ENCODE data around the gene RNF187. TPM values are rescaled to one million over a fixed set of nuclear protein-coding genes. Genes with fewer than 3 reads are reported as not detected.

The RNF187 gene
- total RNA-seq, 3 donors from 2014 or later (not counting 1 experiment from before 2014, with no cell fraction given): 68.6 to 102 (median 77.3) TPM

- no peak overlapping the region for H3K27ac ChIP-seq (ENCODE audit: low read length)
- H3K4me3 ChIP-seq (ENCODE audit: low read length): no peak overlapping the region
- TF ChIP-seq CTCF (IDR thresholded peaks at IDR 0.05): no peak
- Mint-ChIP-seq H3K27me3 (ENCODE audit: low read depth in 2 of 2) (peaks cover 0 to 10% of the 10 kb centered on the region in 2 donors), H3K9me3 (no peaks in the 10 kb centered on the region), H3K4me3 (no peak overlapping the region), H3K27ac (no peak overlapping the region), H3K4me1 (peaks cover 27 to 32% of the 10 kb centered on the region in 2 donors), H3K36me3 (no peaks in the 10 kb centered on the region)
- intact Hi-C loops (cut with micrococcal nuclease): no loop called here
- DNase-seq (no peak), ATAC-seq (no peak)
- no peaks in the 10 kb centered on the region for H3K36me3 ChIP-seq (ENCODE audit: control insufficient read depth, insufficient read depth, low read length)
- 94% methylated on average over 3 of the region's 3 CpGs for WGBS (ENCODE audit: insufficient coverage)
- H3K9me3 ChIP-seq (ENCODE audit: control insufficient read depth, insufficient read depth, low read length): no peaks in the 10 kb centered on the region
- H3K27me3 ChIP-seq (ENCODE audit: control insufficient read depth, insufficient read depth, low read length): no peaks in the 10 kb centered on the region
- H3K4me1 ChIP-seq (ENCODE audit: control insufficient read depth, insufficient read depth, low read length): peaks cover 13% of the 10 kb centered on the region
Measured at GRCh38 chr1:228453614-228454013, 33.6 kb upstream of the RNF187 start.

- Mint-ChIP-seq H3K4me3 (no peak overlapping the region), H3K9me3 (no peaks in the 10 kb centered on the region), H3K27me3 (ENCODE audit: low read depth in 2 of 2) (peaks cover 0 to 3% of the 10 kb centered on the region in 2 donors), H3K4me1 (peaks cover 27 to 32% of the 10 kb centered on the region in 2 donors), H3K27ac (no peak overlapping the region), H3K36me3 (no peaks in the 10 kb centered on the region)
- Histone ChIP-seq H3K4me1 (ENCODE audit: control insufficient read depth, insufficient read depth, low read length) (peaks cover 19% of the 10 kb centered on the region), H3K27me3 (ENCODE audit: control insufficient read depth, insufficient read depth, low read length) (no peaks in the 10 kb centered on the region), H3K4me3 (ENCODE audit: low read length) (no peak overlapping the region), H3K27ac (ENCODE audit: low read length) (no peak overlapping the region), H3K9me3 (ENCODE audit: control insufficient read depth, insufficient read depth, low read length) (no peaks in the 10 kb centered on the region), H3K36me3 (ENCODE audit: control insufficient read depth, insufficient read depth, low read length) (no peaks in the 10 kb centered on the region)
- no peak for TF ChIP-seq CTCF (IDR thresholded peaks at IDR 0.05)
- 77% methylated on average over 1 of the region's 1 CpG for WGBS (ENCODE audit: insufficient coverage)
- intact Hi-C loops (cut with micrococcal nuclease): no loop called here
- ATAC-seq (no peak), DNase-seq (no peak)
Measured at GRCh38 chr1:228454238-228454637, 32.9 kb upstream of the RNF187 start.

- intact Hi-C loops (cut with micrococcal nuclease): loop anchor here (2.0 to 5.0 kb wide), 2 partner anchors 31 to 48 kb away; partner anchors contain the start of genes RNF187 and TRIM11
- H3K27me3 Mint-ChIP-seq (ENCODE audit: low read depth in 2 of 2): no peaks in the 10 kb centered on the region
- 38% methylated on average over 1 of the region's 1 CpG for WGBS (ENCODE audit: insufficient coverage)
- H3K4me1 Mint-ChIP-seq: peaks cover 28 to 32% of the 10 kb centered on the region in 2 donors
- DNase-seq (peak in 1 of 2 donors; percentile 19), ATAC-seq (no peak)
- H3K36me3 Mint-ChIP-seq: no peaks in the 10 kb centered on the region
- no peak overlapping the region for H3K27ac Mint-ChIP-seq
- Histone ChIP-seq H3K4me1 (ENCODE audit: control insufficient read depth, insufficient read depth, low read length) (peaks cover 24% of the 10 kb centered on the region), H3K36me3 (ENCODE audit: control insufficient read depth, insufficient read depth, low read length) (no peaks in the 10 kb centered on the region), H3K27ac (ENCODE audit: low read length) (no peak overlapping the region), H3K4me3 (ENCODE audit: low read length) (no peak overlapping the region), H3K9me3 (ENCODE audit: control insufficient read depth, insufficient read depth, low read length) (no peaks in the 10 kb centered on the region), H3K27me3 (ENCODE audit: control insufficient read depth, insufficient read depth, low read length) (no peaks in the 10 kb centered on the region)
- H3K9me3 Mint-ChIP-seq: no peaks in the 10 kb centered on the region
- no peak for TF ChIP-seq CTCF (IDR thresholded peaks at IDR 0.05)
- no peak overlapping the region for H3K4me3 Mint-ChIP-seq
Measured at GRCh38 chr1:228455715-228456114, 31.5 kb upstream of the RNF187 start.

All from natural killer cell (primary cell).